ENCODE results near the gene BLNK. TPM values are rescaled to one million over a fixed set of nuclear protein-coding genes. Genes with fewer than 3 reads are reported as not detected.

Gene BLNK
- total and polyA plus RNA-seq, 2 of the 13 experiments (the other 11 are each of a cell fraction or from before 2014, with no cell fraction given): not detected

DNA sequence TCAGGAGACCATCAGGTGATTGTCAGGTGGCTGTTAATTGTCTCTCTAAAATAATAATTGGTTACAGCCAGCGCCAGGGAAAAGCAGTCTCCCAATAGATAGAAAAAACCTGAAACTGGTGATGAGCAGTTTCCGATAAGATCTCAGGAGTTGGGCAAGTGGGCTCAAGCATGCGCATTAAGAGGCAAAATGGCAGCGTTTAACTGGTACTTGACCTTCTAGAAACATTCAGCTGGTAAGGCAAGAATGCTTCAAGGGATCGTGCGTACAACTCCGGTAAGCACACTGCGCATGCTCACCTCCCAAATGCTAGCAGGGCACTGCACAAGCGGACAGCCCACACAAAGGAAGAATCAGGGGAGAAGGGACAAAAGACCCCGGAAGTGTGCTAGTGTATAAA, 48.5 kb downstream of the BLNK start:
- Histone ChIP-seq H4K20me1 (ENCODE audit: insufficient read depth, low read length) (no peaks in the 10 kb centered on the region), H3K36me3 (replicated peaks in 1 of 2; ENCODE audit: control insufficient read depth in 1 of 2, insufficient read depth in 2 of 2, low read length in 2 of 2) (no peaks in the 10 kb centered on the region), H3K4me3 (replicated peaks in 1 of 3; ENCODE audit: insufficient read depth in 1 of 3, low read depth in 2 of 3, low read length in 3 of 3) (no peak overlapping the region), H3K27ac (ENCODE audit: extremely low read length, insufficient read depth, low read length) (no peak overlapping the region), H3K4me1 (ENCODE audit: insufficient read depth, low read length) (peaks cover 2% of the 10 kb centered on the region), H3K9me3 (ENCODE audit: low read length) (no peaks in the 10 kb centered on the region), H2AFZ (ENCODE audit: low read length) (no peak overlapping the region), H3K4me2 (ENCODE audit: low read depth, low read length) (no peak overlapping the region), H3K27me3 (ENCODE audit: control insufficient read depth in 1 of 2, insufficient read depth in 2 of 2, low read length in 2 of 2) (peaks cover 1 to 10% of the 10 kb centered on the region in 2 experiments; a peak in 3 of 5 replicates), H3K9ac (ENCODE audit: insufficient read depth, low read depth, low read length) (no peak overlapping the region), H3K79me2 (ENCODE audit: insufficient read depth, low read length) (no peaks in the 10 kb centered on the region)
- ChIA-PET POLR2A (no interaction called here), CTCF (ENCODE audit: low intra/inter-chr PET ratio, low total read pairs) (no interaction called here)
- 73% methylated on average over 10 of the region's 10 CpGs for WGBS (ENCODE audit: low lambda C conversion rate)
- no peak for DNase-seq (ENCODE audit: low spot score)
- no TSS peak for BruUV-seq (replicated peaks)
- ATAC-seq: no peak
- FAIRE-seq: no peak
- in situ Hi-C loops (cut with HindIII; ENCODE audit: extremely low pct_ligation_motif_present, low pct_unique_long_range_greater_than_20kb): no loop called here
- intact Hi-C loops (cut with micrococcal nuclease; ENCODE audit: unreplicated experiment): no loop called here
- TF ChIP-seq TCF7 (IDR thresholded peaks at IDR 0.05; ENCODE audit: low read depth): no peak

DNA sequence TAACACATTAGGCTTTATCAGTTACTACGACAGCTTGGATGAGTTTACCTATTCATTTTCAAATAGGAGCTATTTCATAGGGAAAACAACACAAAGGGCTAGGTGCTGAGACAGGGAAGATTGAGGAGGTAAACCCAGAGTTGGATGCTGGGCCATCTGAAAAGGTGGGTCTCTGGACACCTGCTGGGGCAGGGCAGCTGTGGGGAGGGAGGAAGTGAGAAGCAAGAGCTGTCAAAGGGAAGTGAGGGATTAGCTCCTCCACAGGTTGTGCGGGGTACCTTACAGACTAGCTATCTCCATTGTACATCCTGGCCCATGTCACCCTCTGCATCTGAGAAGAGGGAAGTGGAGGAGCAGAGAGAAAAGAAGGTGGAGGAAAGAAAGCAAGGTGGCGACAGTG, 48.9 kb downstream of the BLNK start:
- H3K27ac ChIP-seq (ENCODE audit: extremely low read length, insufficient read depth, low read length): no peak overlapping the region
- BruUV-seq (replicated peaks): no TSS peak
- no peaks in the 10 kb centered on the region for H3K79me2 ChIP-seq (ENCODE audit: insufficient read depth, low read length)
- POLR2A ChIA-PET: no interaction called here
- H3K4me3 ChIP-seq (replicated peaks in 1 of 3; ENCODE audit: insufficient read depth in 1 of 3, low read depth in 2 of 3, low read length in 3 of 3): no peak overlapping the region
- FAIRE-seq (no peak), ATAC-seq (no peak), DNase-seq (ENCODE audit: low spot score) (no peak)
- CTCF ChIA-PET (ENCODE audit: low intra/inter-chr PET ratio, low total read pairs): no interaction called here
- no peak overlapping the region for H3K4me2 ChIP-seq (ENCODE audit: low read depth, low read length)
- intact Hi-C loops (cut with micrococcal nuclease; ENCODE audit: unreplicated experiment) (no loop called here), in situ Hi-C loops (cut with HindIII; ENCODE audit: extremely low pct_ligation_motif_present, low pct_unique_long_range_greater_than_20kb) (no loop called here)
- no peaks in the 10 kb centered on the region for H4K20me1 ChIP-seq (ENCODE audit: insufficient read depth, low read length)
- H3K27me3 ChIP-seq (ENCODE audit: control insufficient read depth in 1 of 2, insufficient read depth in 2 of 2, low read length in 2 of 2): peaks cover 1 to 10% of the 10 kb centered on the region in 2 experiments; a peak in 3 of 5 replicates
- TF ChIP-seq ZC3H4 (CRISPR knock-in tag; IDR thresholded peaks at IDR 0.05; ENCODE audit: borderline replicate concordance) (no peak), GATAD2A (CRISPR knock-in tag; IDR thresholded peaks at IDR 0.05) (no peak), ZBTB21 (CRISPR knock-in tag; IDR thresholded peaks at IDR 0.05) (no peak), PHF8 (CRISPR knock-in tag; IDR thresholded peaks at IDR 0.05) (no peak), ZNF333 (CRISPR knock-in tag; IDR thresholded peaks at IDR 0.05; ENCODE audit: borderline replicate concordance) (no peak), TCF12 (IDR thresholded peaks at IDR 0.05) (no peak), TCF12 (CRISPR knock-in tag; IDR thresholded peaks at IDR 0.05) (no peak)
- TF ChIP-seq, protein P1, sequence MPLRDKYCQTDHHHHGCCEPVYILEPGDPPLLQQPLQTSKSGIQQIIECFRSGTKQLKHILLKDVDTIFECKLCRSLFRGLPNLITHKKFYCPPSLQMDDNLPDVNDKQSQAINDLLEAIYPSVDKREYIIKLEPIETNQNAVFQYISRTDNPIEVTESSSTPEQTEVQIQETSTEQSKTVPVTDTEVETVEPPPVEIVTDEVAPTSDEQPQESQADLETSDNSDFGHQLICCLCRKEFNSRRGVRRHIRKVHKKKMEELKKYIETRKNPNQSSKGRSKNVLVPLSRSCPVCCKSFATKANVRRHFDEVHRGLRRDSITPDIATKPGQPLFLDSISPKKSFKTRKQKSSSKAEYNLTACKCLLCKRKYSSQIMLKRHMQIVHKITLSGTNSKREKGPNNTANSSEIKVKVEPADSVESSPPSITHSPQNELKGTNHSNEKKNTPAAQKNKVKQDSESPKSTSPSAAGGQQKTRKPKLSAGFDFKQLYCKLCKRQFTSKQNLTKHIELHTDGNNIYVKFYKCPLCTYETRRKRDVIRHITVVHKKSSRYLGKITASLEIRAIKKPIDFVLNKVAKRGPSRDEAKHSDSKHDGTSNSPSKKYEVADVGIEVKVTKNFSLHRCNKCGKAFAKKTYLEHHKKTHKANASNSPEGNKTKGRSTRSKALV (CRISPR knock-in tag; IDR thresholded peaks at IDR 0.05): no peak
- TF ChIP-seq, protein P2, sequence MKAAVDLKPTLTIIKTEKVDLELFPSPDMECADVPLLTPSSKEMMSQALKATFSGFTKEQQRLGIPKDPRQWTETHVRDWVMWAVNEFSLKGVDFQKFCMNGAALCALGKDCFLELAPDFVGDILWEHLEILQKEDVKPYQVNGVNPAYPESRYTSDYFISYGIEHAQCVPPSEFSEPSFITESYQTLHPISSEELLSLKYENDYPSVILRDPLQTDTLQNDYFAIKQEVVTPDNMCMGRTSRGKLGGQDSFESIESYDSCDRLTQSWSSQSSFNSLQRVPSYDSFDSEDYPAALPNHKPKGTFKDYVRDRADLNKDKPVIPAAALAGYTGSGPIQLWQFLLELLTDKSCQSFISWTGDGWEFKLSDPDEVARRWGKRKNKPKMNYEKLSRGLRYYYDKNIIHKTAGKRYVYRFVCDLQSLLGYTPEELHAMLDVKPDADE (CRISPR knock-in tag; IDR thresholded peaks at IDR 0.05): no peak
- TF ChIP-seq, protein P3, sequence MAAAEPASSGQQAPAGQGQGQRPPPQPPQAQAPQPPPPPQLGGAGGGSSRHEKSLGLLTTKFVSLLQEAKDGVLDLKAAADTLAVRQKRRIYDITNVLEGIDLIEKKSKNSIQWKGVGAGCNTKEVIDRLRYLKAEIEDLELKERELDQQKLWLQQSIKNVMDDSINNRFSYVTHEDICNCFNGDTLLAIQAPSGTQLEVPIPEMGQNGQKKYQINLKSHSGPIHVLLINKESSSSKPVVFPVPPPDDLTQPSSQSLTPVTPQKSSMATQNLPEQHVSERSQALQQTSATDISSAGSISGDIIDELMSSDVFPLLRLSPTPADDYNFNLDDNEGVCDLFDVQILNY (CRISPR knock-in tag; conservative IDR thresholded peaks at IDR 0.05): no peak
- TF ChIP-seq, protein P4, sequence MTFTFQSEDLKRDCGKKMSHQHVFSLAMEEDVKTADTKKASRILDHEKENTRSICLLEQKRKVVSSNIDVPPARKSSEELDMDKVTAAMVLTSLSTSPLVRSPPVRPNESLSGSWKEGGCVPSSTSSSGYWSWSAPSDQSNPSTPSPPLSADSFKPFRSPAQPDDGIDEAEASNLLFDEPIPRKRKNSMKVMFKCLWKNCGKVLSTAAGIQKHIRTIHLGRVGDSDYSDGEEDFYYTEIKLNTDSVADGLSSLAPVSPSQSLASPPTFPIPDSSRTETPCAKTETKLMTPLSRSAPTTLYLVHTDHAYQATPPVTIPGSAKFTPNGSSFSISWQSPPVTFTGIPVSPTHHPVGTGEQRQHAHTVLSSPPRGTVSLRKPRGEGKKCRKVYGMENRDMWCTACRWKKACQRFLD (CRISPR knock-in tag; IDR thresholded peaks at IDR 0.05; ENCODE audit: borderline replicate concordance): no peak
- H3K9ac ChIP-seq (ENCODE audit: insufficient read depth, low read depth, low read length): no peak overlapping the region
- no peaks in the 10 kb centered on the region for H3K9me3 ChIP-seq (ENCODE audit: low read length)
- 41% methylated on average over 3 of the region's 3 CpGs for WGBS (ENCODE audit: low lambda C conversion rate)
- H2AFZ ChIP-seq (ENCODE audit: low read length): no peak overlapping the region
- no peaks in the 10 kb centered on the region for H3K4me1 ChIP-seq (ENCODE audit: insufficient read depth, low read length)
- no peaks in the 10 kb centered on the region for H3K36me3 ChIP-seq (replicated peaks in 1 of 2; ENCODE audit: control insufficient read depth in 1 of 2, insufficient read depth in 2 of 2, low read length in 2 of 2)
